NT2/D1 (cell line): ENCODE data around the gene ACTR2.
"Not testable (repeated sequence)": the region's sequence is repeated elsewhere in the genome, so short reads cannot be mapped to it uniquely, and the experiment has no call there.

Experiments used
- DNase-seq: peaks from one replicate; pipeline ENCODE4 v3.0.0-alpha.2; 2011; ENCODE audit warnings: low read depth, low spot score
- H3K27me3 ChIP-seq: 2 replicates; pipeline ENCODE4 v1.6.0; 2011; ENCODE audit warnings: mild to moderate bottlenecking; ENCODE audit not compliant: insufficient read length, insufficient read depth
- H3K36me3 ChIP-seq: 2 replicates; pipeline ENCODE4 v1.6.1; 2011; ENCODE audit warnings: mild to moderate bottlenecking, low read length, mixed read lengths; ENCODE audit not compliant: insufficient read depth, insufficient read length
- H3K4me1 ChIP-seq: 2 replicates; pipeline ENCODE4 v1.5.1; 2011; ENCODE audit not compliant: insufficient read depth, insufficient read length
- H3K4me3 ChIP-seq: 2 replicates; pipeline ENCODE4 v1.5.1; 2011; ENCODE audit warnings: low read depth; ENCODE audit not compliant: insufficient read length
- H3K9ac ChIP-seq: 2 replicates; pipeline ENCODE4 v1.6.0; 2011; ENCODE audit warnings: low read depth; ENCODE audit not compliant: insufficient read length
- H3K9me3 ChIP-seq: 2 replicates; pipeline ENCODE4 v1.5.1; 2011; ENCODE audit warnings: mild to moderate bottlenecking, low read length; ENCODE audit not compliant: insufficient read depth
- SUZ12 ChIP-seq: IDR thresholded peaks from 2 replicates; pipeline ENCODE4 v1.6.1; 2011; ENCODE audit not compliant: insufficient read length, insufficient read depth; ENCODE audit errors: extremely low read depth
- YY1 ChIP-seq: IDR thresholded peaks from 2 replicates; pipeline ENCODE4 v1.6.1; 2011; ENCODE audit not compliant: insufficient read length, insufficient read depth
- ZNF274 ChIP-seq: IDR thresholded peaks from 2 replicates; pipeline ENCODE4 v1.6.1; 2011; ENCODE audit warnings: mild to moderate bottlenecking, low read depth, low read length

Gene ACTR2

GRCh38 chr2:65214361-65214760 is 13.3 kb upstream of the ACTR2 start:
- no peaks in the 10 kb centered on the region for H3K9me3 ChIP-seq
- H3K4me3 ChIP-seq: no peak overlapping the region
- TF ChIP-seq SUZ12: no peak
- TF ChIP-seq YY1: no peak
- no peak for TF ChIP-seq ZNF274
- H3K36me3 ChIP-seq: no peaks in the 10 kb centered on the region
- DNase-seq: no peak
- no peaks in the 10 kb centered on the region for H3K4me1 ChIP-seq
- H3K9ac ChIP-seq: no peak overlapping the region
- no peaks in the 10 kb centered on the region for H3K27me3 ChIP-seq

- DNase-seq: no peak
- no peak overlapping the region for H3K9ac ChIP-seq
- no peak for TF ChIP-seq YY1
- no peaks in the 10 kb centered on the region for H3K9me3 ChIP-seq
- no peak overlapping the region for H3K4me3 ChIP-seq
- H3K27me3 ChIP-seq: no peaks in the 10 kb centered on the region
- no peaks in the 10 kb centered on the region for H3K36me3 ChIP-seq
- H3K4me1 ChIP-seq: no peaks in the 10 kb centered on the region
Observed at GRCh38 chr2:65214843-65215242, 12.8 kb upstream of the ACTR2 start.

- H3K4me1 ChIP-seq: no peaks in the 10 kb centered on the region
- no peaks in the 10 kb centered on the region for H3K9me3 ChIP-seq
- no peaks in the 10 kb centered on the region for H3K36me3 ChIP-seq
- H3K9ac ChIP-seq: no peak overlapping the region
- no peak for TF ChIP-seq SUZ12
- TF ChIP-seq YY1: no peak
- no peak for TF ChIP-seq ZNF274
- no peak overlapping the region for H3K4me3 ChIP-seq
- DNase-seq: no peak
- H3K27me3 ChIP-seq: no peaks in the 10 kb centered on the region
Observed at GRCh38 chr2:65215946-65216345, 11.7 kb upstream of the ACTR2 start.

GRCh38 chr2:65220432-65221131 is 7.0 kb upstream of the ACTR2 start:
- TF ChIP-seq SUZ12 (no peak), YY1 (no peak), ZNF274 (no peak)
- no peak overlapping the region for H3K9ac ChIP-seq
- H3K27me3 ChIP-seq: no peaks in the 10 kb centered on the region
- H3K36me3 ChIP-seq: no peaks in the 10 kb centered on the region
- no peak overlapping the region for H3K4me3 ChIP-seq
- no peaks in the 10 kb centered on the region for H3K4me1 ChIP-seq
- DNase-seq: no peak
- H3K9me3 ChIP-seq: no peaks in the 10 kb centered on the region

GRCh38 chr2:65221275-65221674 is 6.4 kb upstream of the ACTR2 start:
- not testable (repeated sequence) for H3K9me3 ChIP-seq

GRCh38 chr2:65227020-65227455 is 593 bp upstream of the ACTR2 start:
- H3K4me1 ChIP-seq: no peaks in the 10 kb centered on the region
- H3K27me3 ChIP-seq: no peaks in the 10 kb centered on the region
- no peaks in the 10 kb centered on the region for H3K9me3 ChIP-seq
- H3K36me3 ChIP-seq: peaks cover 16% of the 10 kb centered on the region
- TF ChIP-seq YY1 (no peak), SUZ12 (no peak), ZNF274 (no peak)
- peak overlapping the region; percentile 94 for H3K4me3 ChIP-seq
- peak overlapping the region; percentile 91 for H3K9ac ChIP-seq
- no peak for DNase-seq

More at GRCh38 chr2:65221275-65221674, 6.4 kb upstream of the ACTR2 start:
- not testable (repeated sequence) for H3K4me3 ChIP-seq, H3K36me3 ChIP-seq, H3K27me3 ChIP-seq, H3K9ac ChIP-seq, H3K4me1 ChIP-seq, DNase-seq

- H3K9me3 ChIP-seq: no peaks in the 10 kb centered on the region
Observed at GRCh38 chr2:65228263-65228750, 676 bp downstream of the ACTR2 start.

GRCh38 chr2:65231121-65231520 is 3.5 kb downstream of the ACTR2 start:
- Histone ChIP-seq H3K36me3 (peaks cover 28% of the 10 kb centered on the region), H3K9me3 (no peaks in the 10 kb centered on the region), H3K9ac (no peak overlapping the region), H3K27me3 (no peaks in the 10 kb centered on the region), H3K4me3 (no peak overlapping the region), H3K4me1 (no peaks in the 10 kb centered on the region)
- TF ChIP-seq ZNF274 (no peak), YY1 (no peak), SUZ12 (no peak)
- DNase-seq: no peak

More at GRCh38 chr2:65228263-65228750, 676 bp downstream of the ACTR2 start:
- no peaks in the 10 kb centered on the region for H3K4me1 ChIP-seq
- peaks cover 18% of the 10 kb centered on the region for H3K36me3 ChIP-seq
- TF ChIP-seq YY1 (no peak), SUZ12 (no peak), ZNF274 (no peak)
- no peak for DNase-seq
- H3K27me3 ChIP-seq: no peaks in the 10 kb centered on the region
- H3K9ac ChIP-seq: peak overlapping the region; percentile 93
- peak overlapping the region; percentile 94 for H3K4me3 ChIP-seq
